GM23248 (cell line): ENCODE data around the gene PYGB. TPM values are rescaled to one million over a fixed set of nuclear protein-coding genes. Genes with fewer than 3 reads are reported as not detected.

ENCODE experiments used
- DNase-seq: peaks from one replicate; pipeline ENCODE4 v3.0.0-alpha.2; 2015
- H2AFZ ChIP-seq: fragments of 200-600 bp; sonication (generic); 2 replicates; pipeline ENCODE4 v1.6.1; 2016; ENCODE audit warnings: antibody characterized with exemption
- H3F3A ChIP-seq: fragments of 200-600 bp; sonication (generic); 2 replicates; pipeline ENCODE4 v1.6.1; 2016; ENCODE audit warnings: mild to moderate bottlenecking, antibody characterized with exemption, mixed run types; ENCODE audit not compliant: insufficient read depth
- H3K27ac ChIP-seq: fragments of 200-600 bp; sonication (generic); 2 replicates; pipeline ENCODE4 v1.5.1; 2016; ENCODE audit warnings: mild to moderate bottlenecking
- H3K27me3 ChIP-seq: fragments of 200-600 bp; sonication (generic); replicated peaks from 2 replicates; pipeline ENCODE4 v1.6.1; 2016; ENCODE audit warnings: mild to moderate bottlenecking; ENCODE audit not compliant: insufficient read depth
- H3K36me3 ChIP-seq: fragments of 200-600 bp; sonication (generic); 2 replicates; pipeline ENCODE4 v1.6.1; 2016; ENCODE audit warnings: low read depth, mild to moderate bottlenecking
- H3K4me1 ChIP-seq: fragments of 200-600 bp; sonication (generic); 2 replicates; pipeline ENCODE4 v1.6.1; 2016; ENCODE audit warnings: mild to moderate bottlenecking; ENCODE audit not compliant: insufficient read depth
- H3K4me2 ChIP-seq: fragments of 200-600 bp; sonication (generic); one replicate; pipeline ENCODE4 v1.6.1; 2016; ENCODE audit warnings: mild to moderate bottlenecking; ENCODE audit not compliant: unreplicated experiment
- H3K4me3 ChIP-seq: fragments of 200-600 bp; sonication (generic); 2 replicates; pipeline ENCODE4 v1.5.1; 2016; ENCODE audit warnings: mild to moderate bottlenecking
- H3K79me2 ChIP-seq: fragments of 200-600 bp; sonication (generic); 2 replicates; pipeline ENCODE4 v1.6.1; 2016; ENCODE audit warnings: mild to moderate bottlenecking; ENCODE audit not compliant: insufficient read depth
- H3K9ac ChIP-seq: fragments of 200-600 bp; sonication (generic); 2 replicates; pipeline ENCODE4 v1.6.1; 2016; ENCODE audit warnings: mild to moderate bottlenecking
- H3K9me2 ChIP-seq: fragments of 200-600 bp; sonication (generic); 2 replicates; pipeline ENCODE4 v1.6.1; 2016; ENCODE audit warnings: mixed run types, mild to moderate bottlenecking, moderate library complexity; ENCODE audit not compliant: insufficient read depth
- H3K9me3 ChIP-seq: fragments of 200-600 bp; sonication (generic); one replicate; pipeline ENCODE4 v1.6.1; 2017; ENCODE audit warnings: low read depth
- H4K20me1 ChIP-seq: fragments of 200-600 bp; sonication (generic); 2 replicates; pipeline ENCODE4 v1.6.0; 2016; ENCODE audit not compliant: insufficient read depth
- EZH2 ChIP-seq: fragments of 200-600 bp; sonication (generic); IDR thresholded peaks from 2 replicates; pipeline ENCODE4 v1.6.1; 2018; ENCODE audit warnings: antibody characterized with exemption, mild to moderate bottlenecking; ENCODE audit not compliant: insufficient read depth, poor library complexity, severe bottlenecking
- EZH2phosphoT487 ChIP-seq: fragments of 200-600 bp; sonication (generic); IDR thresholded peaks from 2 replicates; pipeline ENCODE4 v1.6.1; 2018; ENCODE audit warnings: antibody characterized with exemption, moderate library complexity, mild to moderate bottlenecking, low read depth; ENCODE audit not compliant: insufficient read depth
- WGBS, 2 experiments: methylation state at CpG; one replicate each; pipeline ENCODE4 v1.1.6; 2015 to 2017; ENCODE audit warnings: low lambda C conversion rate in 2 of 2, low coverage in 1 of 2; ENCODE audit errors: missing lambda C conversion rate in 2 of 2; 5-methylcytosine and 5-hydroxymethylcytosine counted together
- in situ Hi-C: fragments of 300-500 bp; cut with MboI; formaldehyde crosslinking; loops from 2 replicates; pipeline ENCODE4 v1.15.0; 2020
- polyA plus RNA-seq: library from polyadenylated mRNA; unstranded; fragments of >200 nt; fragmentation: Nextera tagmentation; extraction: Ambion mirVana; gene quantifications from 2 replicates; pipeline ENCODE4 v1.2.1, GENCODE V29; 2016
- total RNA-seq: library from RNA; depleted of rRNA; stranded (reverse); fragments of >200 nt; shearing (Covaris generic); gene quantifications from 2 replicates; pipeline ENCODE4 v1.2.3, GENCODE V29; 2014

PYGB gene
- total and polyA plus RNA-seq, 2 experiments from 2014 or later, result 74.1 to 116 TPM

GRCh38 chr20:25225642-25226432, 22.0 kb upstream of the PYGB start:
- TF ChIP-seq EZH2, result no peak
- no peaks in the 10 kb centered on the region for H4K20me1 ChIP-seq
- H3K4me3 ChIP-seq, result no peak overlapping the region
- H2AFZ ChIP-seq, result no peak overlapping the region
- H3K9me3 ChIP-seq, result no peaks in the 10 kb centered on the region
- H3K4me1 ChIP-seq, result peaks cover 21% of the 10 kb centered on the region
- H3K79me2 ChIP-seq, result no peaks in the 10 kb centered on the region
- H3F3A ChIP-seq, result peaks cover 12% of the 10 kb centered on the region
- in situ Hi-C loops, result no loop called here
- no peak overlapping the region for H3K27ac ChIP-seq
- no peaks in the 10 kb centered on the region for H3K36me3 ChIP-seq
- no peaks in the 10 kb centered on the region for H3K9me2 ChIP-seq
- no peak for DNase-seq
- WGBS, 2 experiments, result 90 to 91% methylated on average over 16 of the region's 16 CpGs
- H3K9ac ChIP-seq, result no peak overlapping the region
- no peak overlapping the region for H3K4me2 ChIP-seq
- no peaks in the 10 kb centered on the region for H3K27me3 ChIP-seq

- no peak for TF ChIP-seq EZH2phosphoT487
- no peak for TF ChIP-seq EZH2
- H4K20me1 ChIP-seq, result no peaks in the 10 kb centered on the region
- no peaks in the 10 kb centered on the region for H3K27me3 ChIP-seq
- peaks cover 21% of the 10 kb centered on the region for H3K4me1 ChIP-seq
- H3K27ac ChIP-seq, result peak overlapping the region; percentile 27; the same call in 1 of the 2 replicates
- no peak overlapping the region for H3K4me2 ChIP-seq
- no peak overlapping the region for H3K9ac ChIP-seq
- H3K9me2 ChIP-seq, result no peaks in the 10 kb centered on the region
- H3K79me2 ChIP-seq, result no peaks in the 10 kb centered on the region
- WGBS, 2 experiments, result 75 to 76% methylated on average over 28 of the region's 28 CpGs
- no peaks in the 10 kb centered on the region for H3K36me3 ChIP-seq
- H3K9me3 ChIP-seq, result no peaks in the 10 kb centered on the region
- in situ Hi-C loops, result no loop called here
- H2AFZ ChIP-seq, result no peak overlapping the region
- no peak for DNase-seq
- H3F3A ChIP-seq, result peaks cover 12% of the 10 kb centered on the region
- H3K4me3 ChIP-seq, result no peak overlapping the region
Observed at GRCh38 chr20:25226433-25227316, 21.2 kb upstream of the PYGB start.

GRCh38 chr20:25227317-25227831, 20.5 kb upstream of the PYGB start:
- Histone ChIP-seq H3K4me2 (no peak overlapping the region), H3K4me1 (peaks cover 21% of the 10 kb centered on the region)

GRCh38 chr20:25229486-25230165, 18.3 kb upstream of the PYGB start:
- Histone ChIP-seq H4K20me1 (no peaks in the 10 kb centered on the region), H3K4me1 (peaks cover 31% of the 10 kb centered on the region), H3K9me3 (no peaks in the 10 kb centered on the region), H2AFZ (no peak overlapping the region), H3K4me2 (no peak overlapping the region), H3K9ac (no peak overlapping the region), H3K36me3 (no peaks in the 10 kb centered on the region), H3K27me3 (no peaks in the 10 kb centered on the region), H3K4me3 (no peak overlapping the region), H3K79me2 (no peaks in the 10 kb centered on the region), H3K27ac (no peak overlapping the region), H3K9me2 (no peaks in the 10 kb centered on the region), H3F3A (0 out of 2 replicates have a peak, but pooled peaks cover 14% of the 10 kb centered on the region)
- no peak for DNase-seq
- TF ChIP-seq EZH2 (no peak), EZH2phosphoT487 (no peak)
- in situ Hi-C loops, result no loop called here
- WGBS, 2 experiments, result 93% methylated on average over 23 of the region's 23 CpGs

More at GRCh38 chr20:25227317-25227831, 20.5 kb upstream of the PYGB start:
- TF ChIP-seq EZH2phosphoT487, result no peak
- Histone ChIP-seq H3K27ac (peak overlapping the region; percentile 27; the same call in 1 of the 2 replicates), H3K9me2 (no peaks in the 10 kb centered on the region), H3K9me3 (no peaks in the 10 kb centered on the region), H2AFZ (no peak overlapping the region), H4K20me1 (no peaks in the 10 kb centered on the region), H3K36me3 (no peaks in the 10 kb centered on the region), H3K79me2 (no peaks in the 10 kb centered on the region), H3K27me3 (no peaks in the 10 kb centered on the region), H3K9ac (no peak overlapping the region), H3K4me3 (no peak overlapping the region), H3F3A (peaks cover 12% of the 10 kb centered on the region)
- in situ Hi-C loops, result no loop called here
- WGBS, 2 experiments, result 36 to 39% methylated on average over 12 of the region's 12 CpGs
- peak; percentile 91 for DNase-seq
